NCI-H446 (cell line): ENCODE data around the gene RRAD.
"Not testable (repeated sequence)": the region's sequence is repeated elsewhere in the genome, so short reads cannot be mapped to it uniquely, and the experiment has no call there.

Experiments used
- DNase-seq, 2 experiments: peaks; one replicate each; lab custom pipeline; 2025; lab: John Stamatoyannopoulos, UW

Gene RRAD

DNA sequence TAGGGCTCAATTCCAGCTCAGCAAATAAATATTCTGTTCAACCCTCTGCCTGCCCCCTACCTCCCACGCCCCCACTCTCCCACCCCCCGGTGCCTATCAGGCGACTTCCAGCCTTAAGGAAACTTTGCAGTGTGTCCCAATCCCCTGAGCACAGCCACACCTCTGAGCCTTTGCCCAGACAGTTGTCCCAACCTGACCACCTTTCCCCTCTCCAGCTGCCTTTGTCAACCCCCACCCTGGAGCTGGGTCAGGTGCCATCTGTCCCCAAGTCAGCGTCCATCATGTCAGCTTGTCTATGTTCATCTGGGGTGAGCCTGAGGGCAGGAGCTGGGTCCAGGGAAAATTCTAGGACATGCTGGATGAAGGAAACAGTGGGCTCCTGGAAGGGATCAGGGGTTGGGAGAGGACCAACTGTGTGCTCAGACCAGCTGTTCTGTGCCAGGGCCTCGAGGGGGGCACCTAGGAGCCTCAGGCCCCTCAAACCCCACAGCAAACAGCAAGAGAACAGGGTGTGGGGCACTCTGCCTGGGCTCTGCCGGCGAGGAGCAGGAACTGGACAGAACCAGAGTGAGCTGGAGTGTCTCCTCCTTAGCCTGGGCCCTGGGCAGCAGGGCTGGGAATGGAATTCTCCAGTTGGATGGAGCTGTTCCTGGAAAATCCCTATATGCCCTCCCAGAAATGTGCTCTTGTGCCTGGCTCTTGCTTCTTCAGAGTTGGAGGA is 24.5 kb downstream of the RRAD start:
- no peak for DNase-seq

DNA sequence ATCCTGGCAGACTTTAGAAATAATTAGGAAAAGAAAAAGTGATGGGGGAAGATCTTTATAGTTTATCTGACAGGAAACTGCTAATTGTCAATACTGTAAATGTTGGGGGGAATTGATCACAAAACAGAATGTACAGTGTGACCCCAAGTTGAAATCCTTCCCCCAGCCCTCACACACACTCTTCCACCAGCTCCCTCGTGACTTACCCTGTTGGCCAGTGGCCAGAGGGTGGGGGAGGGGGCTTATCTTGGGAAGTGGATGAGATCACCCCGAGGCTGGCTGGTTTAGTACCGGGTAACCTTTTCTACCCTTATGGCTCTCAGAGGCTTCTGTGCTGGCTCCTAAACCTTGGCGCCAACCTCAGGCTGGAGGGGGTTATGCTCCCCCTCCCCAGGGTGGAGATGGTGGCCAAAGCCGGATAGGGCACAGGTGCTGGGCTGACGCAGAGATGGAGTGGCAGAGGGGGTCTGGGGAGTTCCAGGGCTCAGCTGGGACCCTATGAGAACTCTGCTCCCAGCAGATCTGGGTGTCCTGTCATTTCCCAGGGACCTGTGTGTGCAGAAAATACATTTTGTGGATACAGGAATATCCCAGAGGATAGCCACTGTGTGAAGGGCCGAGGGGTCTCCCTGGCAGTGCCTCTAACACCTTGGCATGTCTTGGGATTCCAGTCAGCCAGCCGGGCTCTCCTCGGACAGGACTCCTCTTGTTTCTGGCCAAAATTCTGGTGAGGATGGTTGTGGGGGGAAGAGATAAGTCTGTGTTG is 25.2 kb downstream of the RRAD start:
- DNase-seq = peak in 1 of 2 experiments; percentile 57

DNA sequence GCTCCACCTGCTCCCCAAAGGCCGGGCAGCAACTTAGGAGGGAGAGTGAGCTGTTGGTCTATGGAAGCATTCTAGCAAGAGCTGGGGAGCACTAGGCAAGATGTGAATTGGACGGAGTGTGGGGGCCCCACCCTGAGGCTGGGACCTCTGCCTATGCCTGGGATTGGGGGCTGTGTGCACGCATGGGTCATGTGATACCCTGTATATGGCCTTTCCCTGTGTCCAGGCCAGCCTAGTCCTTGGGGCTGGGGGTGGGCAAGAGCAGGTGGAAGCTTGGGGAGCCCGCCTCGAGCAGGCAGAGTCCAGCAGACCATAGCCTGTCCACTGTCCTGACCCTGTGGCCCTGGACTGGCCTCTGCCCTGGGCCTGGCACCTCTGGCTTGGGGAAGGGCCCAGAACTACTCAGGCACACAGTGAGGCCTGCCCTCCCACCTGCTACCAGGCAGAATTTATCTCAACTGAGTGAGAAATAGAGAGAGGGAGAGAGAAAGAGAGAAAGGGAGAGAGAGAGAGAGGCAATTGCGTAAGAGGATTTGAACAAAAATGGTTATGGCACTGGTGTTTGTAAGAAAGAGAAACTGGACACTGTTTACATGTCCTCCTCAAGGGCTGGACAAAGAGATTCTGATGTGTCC is 25.9 kb downstream of the RRAD start:
- DNase-seq = no peak

DNA sequence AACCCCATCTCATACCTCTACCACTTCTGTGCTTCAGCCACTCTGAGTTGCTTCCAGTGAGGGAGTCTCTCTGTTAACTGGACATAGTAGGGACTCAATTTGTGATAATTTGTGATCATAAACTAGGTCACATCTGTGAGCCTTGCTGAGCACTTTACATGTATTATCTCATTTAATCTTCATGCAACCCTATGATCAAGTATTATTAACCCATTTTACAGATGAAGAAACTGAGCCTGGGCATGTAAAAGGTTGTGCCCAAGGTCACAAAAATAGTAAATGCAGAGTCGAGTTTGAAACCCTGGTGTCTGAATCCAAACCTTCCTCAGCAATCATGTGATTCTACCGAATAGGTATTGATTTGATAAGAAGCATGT is 26.4 kb downstream of the RRAD start:
- DNase-seq = no peak

DNA sequence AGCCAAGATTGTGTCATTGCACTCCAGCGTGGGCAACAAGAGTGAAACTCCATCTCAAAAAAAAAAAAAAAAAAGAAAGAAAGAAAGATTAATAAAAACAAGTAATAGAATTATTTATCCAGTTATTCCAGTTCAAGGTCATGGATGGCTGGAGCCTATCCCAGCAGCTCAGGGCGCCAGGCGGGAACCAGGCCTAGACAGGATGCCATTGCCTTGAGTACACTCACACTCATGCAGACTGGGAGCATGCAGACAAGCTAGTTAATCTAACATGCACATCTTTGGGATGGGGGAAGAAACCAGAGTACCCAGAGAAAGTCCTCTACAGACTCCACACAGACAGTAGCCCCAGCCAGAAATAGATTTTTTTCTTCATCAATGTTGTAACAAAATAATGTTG is 27.1 kb downstream of the RRAD start:
- DNase-seq = peak in 1 of 2 experiments; percentile 21

DNA sequence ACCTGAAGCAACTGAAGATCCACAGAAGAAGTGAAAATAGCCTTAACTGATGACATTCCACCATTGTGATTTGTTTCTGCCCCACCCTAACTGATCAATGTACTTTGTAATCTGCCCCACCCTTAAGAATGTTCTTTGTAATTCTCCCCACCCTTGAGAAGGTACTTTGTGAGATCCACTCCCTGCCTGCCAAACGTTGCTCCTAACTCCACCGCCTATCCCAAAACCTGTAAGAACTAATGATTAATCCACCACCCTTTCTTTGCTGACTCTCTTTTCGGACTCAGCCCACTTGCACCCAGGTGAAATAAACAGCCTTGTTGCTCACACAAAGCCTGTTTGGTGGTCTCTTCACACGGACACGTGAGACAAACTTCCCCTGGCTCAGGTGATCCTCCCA is 28.7 kb downstream of the RRAD start:
- DNase-seq = not testable (repeated sequence)

DNA sequence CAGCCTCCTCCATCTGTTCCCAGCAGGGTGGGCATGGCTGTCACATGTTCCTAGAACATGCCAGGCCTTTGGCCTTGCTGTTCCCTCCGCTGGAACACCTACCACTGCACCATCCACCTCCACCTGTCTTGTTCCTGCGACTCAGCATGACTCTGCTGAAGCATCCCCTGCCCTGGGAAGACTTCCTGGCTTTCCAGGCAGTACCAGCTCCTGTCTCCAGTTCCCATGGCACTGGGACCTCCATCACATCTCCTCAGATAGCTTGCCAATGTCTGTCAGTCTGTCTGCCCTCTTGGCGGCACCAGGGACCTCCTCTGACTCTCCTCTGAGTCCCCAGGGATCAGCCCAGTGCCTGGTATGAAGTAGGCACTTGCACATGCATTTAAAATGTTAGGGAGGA is 29.3 kb downstream of the RRAD start:
- no peak for DNase-seq

DNA sequence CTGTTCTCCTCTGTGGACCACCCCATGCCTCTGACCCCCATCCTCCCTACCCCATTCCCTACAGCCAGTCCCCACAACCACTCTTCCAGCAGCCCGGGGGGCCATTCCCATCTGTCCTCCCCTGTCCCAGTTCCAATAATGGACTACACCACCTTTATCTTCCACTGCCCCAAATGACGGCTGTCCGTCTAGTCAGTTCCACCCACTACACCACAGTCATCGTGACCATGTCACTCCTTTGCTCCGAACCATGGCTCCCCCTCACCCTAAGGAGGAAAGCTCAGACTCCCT is 29.7 kb downstream of the RRAD start:
- DNase-seq = no peak

DNA sequence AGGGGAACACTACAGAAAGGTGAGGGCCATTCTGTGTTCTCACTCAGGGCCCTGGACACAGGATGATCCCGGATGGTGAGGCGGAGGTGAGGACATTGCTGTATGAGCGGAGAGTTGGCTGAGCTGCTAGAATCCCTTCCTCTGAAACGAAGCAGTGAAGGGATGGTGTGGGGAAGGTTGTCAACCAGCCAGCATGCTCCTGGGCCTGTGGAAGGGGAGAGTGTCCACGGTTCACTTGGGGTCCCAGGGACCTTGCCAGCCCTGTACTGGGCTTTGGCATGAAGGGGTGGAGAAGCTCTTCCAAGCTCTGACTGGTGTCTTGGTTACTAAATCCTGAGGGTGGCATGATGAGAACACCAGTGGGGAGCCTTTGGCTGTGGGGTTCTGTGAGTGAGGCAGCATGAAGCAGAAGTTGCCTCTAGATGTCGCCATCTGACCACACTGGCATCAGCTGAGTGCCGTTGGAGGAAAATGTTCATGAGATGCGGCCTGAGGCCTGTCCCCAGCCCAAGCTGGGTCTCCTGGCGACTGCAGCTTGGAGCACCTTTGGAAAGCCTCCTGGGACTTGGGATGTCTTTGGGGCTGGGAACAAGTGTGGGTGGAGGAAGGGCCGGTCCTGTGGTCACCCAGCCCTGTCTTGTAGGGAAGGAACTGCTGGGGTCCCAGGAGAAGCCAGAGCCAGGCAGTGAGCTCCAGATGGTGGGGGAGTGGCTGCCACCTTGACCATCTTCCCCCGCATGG is 30.2 kb downstream of the RRAD start:
- DNase-seq = peak; percentile 19 to 71

DNA sequence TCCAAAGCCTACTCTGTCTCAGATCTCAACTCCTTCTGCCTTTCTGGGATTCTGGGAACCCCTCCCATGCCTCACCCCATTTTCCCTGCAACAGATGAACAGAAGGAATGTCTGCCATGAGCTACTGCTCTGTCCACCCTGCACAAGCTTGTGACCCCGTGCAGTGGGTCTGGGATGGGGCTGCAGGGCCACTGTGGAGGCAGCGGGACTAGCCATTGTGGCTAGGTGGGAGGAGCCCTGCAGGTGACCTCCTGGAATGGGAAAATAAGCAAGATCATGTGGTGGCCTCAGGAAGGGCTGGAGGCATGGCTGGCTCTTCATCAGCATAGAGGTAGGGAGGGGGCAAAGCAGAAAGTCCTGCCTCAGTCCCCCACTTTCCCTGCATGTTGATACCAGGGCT is 31.3 kb downstream of the RRAD start:
- no peak for DNase-seq

DNA sequence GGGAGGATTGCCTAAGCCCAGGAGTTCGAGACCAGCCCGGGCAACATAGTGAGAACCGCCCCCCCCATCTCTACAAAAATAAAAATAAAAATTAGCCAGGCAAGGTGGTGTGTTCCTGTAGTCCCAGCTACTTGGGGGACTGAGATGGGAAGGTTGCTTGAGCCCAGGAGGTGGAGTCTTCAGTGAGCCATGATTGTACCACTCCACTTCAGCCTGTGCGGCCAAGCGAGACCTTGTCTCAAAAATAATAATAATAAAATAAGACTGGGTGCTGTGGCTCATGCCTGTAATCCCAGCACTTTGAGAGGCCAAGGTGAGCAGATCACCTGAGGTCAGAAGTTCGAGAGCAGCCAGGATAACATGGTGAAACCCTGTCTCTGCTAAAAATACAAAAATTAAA is 33.5 kb downstream of the RRAD start:
- DNase-seq = no peak

DNA sequence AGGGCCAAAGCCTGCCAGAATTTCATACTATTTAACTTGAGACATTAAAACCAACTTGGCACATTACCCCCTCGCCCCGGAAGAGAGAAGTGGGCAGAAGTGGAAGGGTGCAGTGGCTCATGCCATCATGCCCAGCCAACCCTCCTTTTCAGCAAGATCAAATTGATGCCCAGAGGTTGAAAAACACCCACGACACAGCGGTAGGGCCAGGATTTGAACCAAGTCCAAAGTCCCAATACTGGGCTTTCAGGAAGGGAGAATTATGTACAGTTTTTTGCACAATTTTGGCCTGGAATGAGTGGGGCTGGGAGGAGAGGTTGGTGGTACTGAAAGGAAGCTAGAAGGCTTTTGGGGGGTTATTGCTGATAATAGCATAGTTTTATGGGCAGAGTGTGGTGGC is 34.0 kb downstream of the RRAD start:
- no peak for DNase-seq

DNA sequence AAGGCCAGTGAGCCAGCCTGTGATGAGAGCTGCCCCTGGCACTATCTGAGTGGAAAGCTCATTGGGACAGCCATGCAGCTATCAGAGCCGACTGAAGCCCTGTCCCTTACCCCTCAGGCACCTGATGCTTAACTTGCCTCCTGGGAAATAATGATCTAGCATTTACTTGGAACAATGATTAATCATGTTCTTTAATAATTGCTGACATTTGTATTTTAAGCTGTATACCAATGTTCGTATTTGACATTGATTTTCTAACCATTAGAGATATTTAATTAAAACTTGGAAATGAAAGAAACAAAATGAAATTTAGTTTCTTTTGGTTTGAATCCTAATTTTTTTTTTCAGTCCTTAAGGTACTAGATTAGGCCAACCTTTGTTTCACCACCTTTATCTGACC is 34.5 kb downstream of the RRAD start:
- DNase-seq = no peak

DNA sequence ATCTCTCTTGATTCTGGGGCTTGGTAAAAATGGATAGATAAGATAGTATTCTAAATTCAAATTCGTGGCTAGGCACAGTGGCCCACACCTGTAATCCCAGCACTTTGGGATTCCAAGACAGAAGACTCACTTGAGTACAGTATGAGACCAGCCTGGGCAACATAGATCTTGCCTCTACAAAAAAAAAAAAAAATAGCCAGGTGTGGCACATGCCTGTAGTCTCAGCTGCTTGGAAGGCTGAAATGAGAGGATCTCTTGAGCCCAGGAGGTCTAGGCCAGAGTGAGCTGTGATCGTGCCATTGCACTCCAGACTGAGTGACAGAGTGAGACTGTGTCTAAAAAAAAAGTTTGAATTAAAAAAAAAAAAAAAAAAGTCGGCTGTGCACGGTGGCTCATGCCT is 35.7 kb downstream of the RRAD start:
- DNase-seq = no peak

DNA sequence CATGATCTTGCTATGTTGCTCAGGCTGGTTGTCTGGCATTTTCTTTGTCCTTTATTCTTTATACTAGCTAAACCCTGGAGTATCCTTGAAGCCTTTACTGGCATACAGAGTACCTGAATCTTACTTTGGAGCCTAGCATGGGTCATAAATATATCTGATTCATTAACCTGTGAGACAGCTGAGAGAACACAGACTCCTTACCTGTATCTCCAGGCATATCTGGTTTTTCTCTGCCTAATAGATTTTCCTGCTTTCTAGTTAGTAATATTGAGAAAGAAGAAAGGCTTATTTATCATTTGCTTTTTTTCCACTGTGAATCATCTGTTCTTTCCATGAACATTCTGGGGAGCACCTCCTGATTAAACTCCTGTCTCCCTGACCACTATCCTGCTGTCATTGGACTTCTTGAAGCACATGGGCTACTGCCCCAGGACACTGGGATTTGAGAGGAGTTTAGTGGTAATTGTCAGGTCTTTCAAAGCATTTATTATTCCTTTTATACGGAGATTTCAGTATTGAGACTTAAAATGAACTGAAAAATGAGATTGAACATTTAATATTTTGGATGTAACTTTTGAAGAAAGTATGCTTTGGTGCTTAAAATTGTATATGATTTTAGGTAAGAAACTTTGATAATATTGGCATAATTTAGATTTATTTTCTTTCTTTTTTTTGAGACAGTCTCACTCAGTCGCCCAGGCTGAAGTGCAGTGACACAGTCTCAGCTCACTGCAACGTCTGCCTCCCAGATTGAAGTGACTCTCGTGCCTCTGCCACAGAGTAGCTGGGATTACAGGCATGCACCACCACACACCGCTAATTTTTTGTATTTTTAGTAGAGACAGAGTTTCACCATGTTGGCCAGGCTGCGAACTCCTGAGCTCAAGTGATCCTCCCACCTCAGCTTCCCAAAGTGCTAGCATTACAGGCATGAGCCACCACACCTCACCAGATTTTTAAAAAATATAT is 36.4 kb downstream of the RRAD start:
- DNase-seq = no peak

DNA sequence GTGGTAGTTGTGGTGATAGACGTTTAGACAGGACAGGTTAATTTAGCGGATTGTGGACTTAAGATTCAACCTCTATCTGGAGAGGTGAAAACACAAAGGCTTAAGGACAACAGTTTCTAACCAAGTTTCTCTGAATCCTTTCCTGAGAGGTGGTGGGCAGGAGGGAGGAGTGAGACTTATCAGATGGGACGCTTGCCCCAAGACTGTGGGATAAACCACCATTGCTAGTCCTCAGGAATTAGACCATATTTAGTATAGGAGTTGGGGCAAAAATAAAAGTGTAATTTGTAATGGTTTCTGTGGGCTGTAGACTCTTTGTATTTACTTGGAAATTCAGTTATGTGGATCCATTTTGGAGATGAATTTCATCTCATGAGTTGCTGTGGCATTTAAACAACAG is 38.4 kb downstream of the RRAD start:
- no peak for DNase-seq

DNA sequence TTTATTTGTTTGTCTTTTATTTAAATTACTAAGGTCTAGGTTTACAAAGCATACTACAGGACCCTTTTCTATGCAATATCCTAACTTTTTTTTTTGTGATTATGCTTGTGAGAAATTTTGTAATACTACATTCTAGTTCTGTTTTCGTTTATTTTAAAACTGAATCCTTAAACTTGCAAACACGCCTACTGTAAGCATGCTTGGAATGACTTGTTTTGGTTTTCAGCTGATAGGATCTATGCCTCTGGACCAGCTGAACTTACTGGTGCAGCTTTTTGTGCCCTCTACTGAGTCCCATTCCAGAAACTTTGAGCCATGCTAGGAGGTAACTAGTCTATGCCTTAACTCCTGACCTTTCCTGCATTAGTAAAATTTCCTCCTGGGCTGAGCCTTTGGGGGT is 39.0 kb downstream of the RRAD start:
- DNase-seq = no peak

DNA sequence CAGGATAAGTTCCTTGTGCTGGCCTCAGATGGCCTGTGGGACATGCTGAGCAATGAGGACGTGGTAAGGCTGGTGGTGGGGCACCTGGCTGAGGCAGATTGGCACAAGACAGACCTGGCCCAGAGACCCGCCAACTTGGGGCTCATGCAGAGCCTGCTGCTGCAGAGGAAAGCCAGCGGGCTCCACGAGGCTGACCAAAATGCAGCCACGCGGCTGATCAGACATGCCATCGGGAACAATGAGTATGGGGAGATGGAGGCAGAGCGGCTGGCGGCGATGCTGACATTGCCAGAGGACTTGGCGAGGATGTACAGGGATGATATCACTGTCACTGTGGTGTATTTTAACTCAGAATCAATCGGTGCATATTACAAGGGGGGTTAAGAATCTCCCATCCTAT is 39.8 kb downstream of the RRAD start:
- DNase-seq = no peak

DNA sequence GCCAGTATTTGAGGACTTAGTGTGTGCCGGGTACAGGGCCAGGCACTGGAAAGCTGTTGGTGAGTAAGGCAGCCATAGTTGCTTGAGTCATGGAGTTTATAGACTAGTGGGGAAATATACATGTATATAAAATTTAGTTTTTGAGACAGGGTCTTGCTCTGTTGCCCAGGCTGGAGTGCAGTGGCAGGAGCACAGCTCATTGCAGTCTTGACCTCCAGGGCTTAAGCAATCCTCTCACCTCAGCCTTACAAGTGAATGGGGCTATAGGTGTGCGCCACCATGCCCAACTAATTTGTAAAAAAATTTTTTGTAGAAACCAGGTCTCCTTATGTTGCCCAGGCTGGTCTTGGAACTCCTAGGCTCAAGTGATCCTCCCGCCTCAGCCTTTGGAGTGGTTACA is 42.6 kb downstream of the RRAD start:
- DNase-seq = no peak

DNA sequence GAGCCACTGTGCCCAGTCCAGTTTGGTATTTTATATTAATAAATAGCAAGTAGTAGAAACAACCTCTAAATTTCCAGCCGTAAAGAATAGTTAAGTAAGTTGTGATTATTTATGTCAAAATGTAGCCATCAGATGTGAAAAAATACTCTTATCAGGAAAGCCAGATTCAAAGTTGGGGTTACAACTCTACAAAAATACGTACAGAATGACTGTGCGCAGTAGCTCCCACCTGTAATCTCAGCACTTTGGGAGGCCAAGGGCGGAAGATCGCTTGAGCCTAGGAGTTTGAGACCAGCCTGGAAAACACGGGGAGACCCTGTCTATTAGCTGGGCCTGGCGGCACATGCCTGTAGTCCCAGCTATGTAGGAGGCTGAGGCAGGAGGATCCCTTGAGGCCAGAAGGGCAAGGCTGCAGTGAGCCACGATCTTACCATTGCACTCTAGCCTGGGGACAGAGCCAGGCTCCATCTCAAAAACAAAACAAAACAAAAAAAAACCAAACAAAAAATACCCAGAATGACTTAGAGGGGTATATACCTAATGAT is 43.3 kb downstream of the RRAD start:
- no peak for DNase-seq

DNA sequence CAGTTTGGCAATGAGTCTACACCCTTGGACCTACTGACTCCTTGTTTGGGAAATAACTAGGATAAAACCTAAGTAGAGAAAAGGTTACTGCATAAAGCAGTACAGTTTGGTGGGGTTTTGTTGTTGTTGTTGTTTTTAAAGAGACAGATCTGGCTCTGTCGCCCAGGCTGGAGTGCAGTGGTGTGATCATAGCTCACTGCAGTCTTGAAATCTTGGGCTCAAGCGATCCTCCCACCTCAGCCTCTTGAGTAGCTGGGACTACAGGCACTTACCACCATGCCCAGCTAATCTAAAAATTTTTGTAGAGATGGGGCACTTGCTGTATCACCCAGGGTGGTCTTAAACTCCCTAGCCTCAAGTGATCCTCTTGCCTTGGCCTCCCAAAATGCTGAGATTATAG is 43.8 kb downstream of the RRAD start:
- DNase-seq = no peak
